GM23338 (cell line): Measurements from ENCODE around the gene POLE. TPM values are rescaled to one million over a fixed set of nuclear protein-coding genes. Genes with fewer than 3 reads are reported as not detected.

Experiments used
- ATAC-seq: fragments of 200-7000 bp; cut with Tn5 transposase; 3 replicates; pipeline ENCODE4 v1.9.1; 2020
- DNase-seq: peaks from one replicate; pipeline ENCODE4 v3.0.0-alpha.2; 2015; ENCODE audit warnings: low spot score
- H2AFZ ChIP-seq: fragments of 200-600 bp; sonication (generic); 2 replicates; pipeline ENCODE4 v1.8.0; 2016; ENCODE audit warnings: antibody characterized with exemption, mild to moderate bottlenecking, moderate library complexity
- H3F3A ChIP-seq: fragments of 200-600 bp; sonication (generic); replicated peaks from 2 replicates; pipeline ENCODE4 v1.8.0; 2017; ENCODE audit warnings: antibody characterized with exemption, mixed run types, low read depth
- H3K27ac ChIP-seq: fragments of 200-600 bp; sonication (generic); 2 replicates; pipeline ENCODE4 v1.6.1; 2016; ENCODE audit warnings: low read depth
- H3K27me3 ChIP-seq: fragments of 200-600 bp; sonication (generic); 2 replicates; pipeline ENCODE4 v1.8.0; 2016; ENCODE audit warnings: mild to moderate bottlenecking, mixed run types, moderate library complexity; ENCODE audit not compliant: insufficient read depth
- H3K36me3 ChIP-seq: fragments of 200-600 bp; sonication (generic); 2 replicates; pipeline ENCODE4 v1.8.0; 2016; ENCODE audit warnings: mild to moderate bottlenecking; ENCODE audit not compliant: insufficient read depth
- H3K4me1 ChIP-seq: fragments of 200-600 bp; sonication (generic); 2 replicates; pipeline ENCODE4 v1.8.0; 2016; ENCODE audit warnings: mild to moderate bottlenecking, moderate library complexity; ENCODE audit not compliant: insufficient read depth
- H3K4me2 ChIP-seq: fragments of 200-600 bp; sonication (generic); 2 replicates; pipeline ENCODE4 v1.7.1; 2017; ENCODE audit warnings: mixed run types
- H3K4me3 ChIP-seq: fragments of 200-600 bp; sonication (generic); 2 replicates; pipeline ENCODE4 v1.6.1; 2016; ENCODE audit warnings: mixed run types
- H3K79me2 ChIP-seq: fragments of 200-600 bp; sonication (generic); replicated peaks from 2 replicates; pipeline ENCODE4 v1.8.0; 2017; ENCODE audit warnings: mild to moderate bottlenecking; ENCODE audit not compliant: insufficient read depth
- H3K9me2 ChIP-seq: fragments of 200-600 bp; sonication (generic); 2 replicates; pipeline ENCODE4 v1.8.0; 2017; ENCODE audit not compliant: insufficient read depth
- H4K20me1 ChIP-seq: fragments of 200-600 bp; sonication (generic); replicated peaks from 2 replicates; pipeline ENCODE4 v1.8.0; 2017; ENCODE audit warnings: mild to moderate bottlenecking; ENCODE audit not compliant: insufficient read depth
- H3K27ac Mint-ChIP-seq: 2 replicates; pipeline ENCODE4 v1.8.0; 2020; ENCODE audit warnings: inconsistent platforms, mild to moderate bottlenecking, moderate library complexity, mixed read lengths
- H3K27me3 Mint-ChIP-seq: 3 replicates; pipeline ENCODE4 v1.8.0; 2022; ENCODE audit warnings: low read depth, mild to moderate bottlenecking, moderate library complexity, mixed read lengths, inconsistent platforms; ENCODE audit not compliant: insufficient read depth, poor library complexity
- H3K36me3 Mint-ChIP-seq: 3 replicates; pipeline ENCODE4 v1.8.0; 2021; ENCODE audit warnings: low read depth, mild to moderate bottlenecking, inconsistent platforms, moderate library complexity, mixed read lengths
- H3K4me1 Mint-ChIP-seq: 3 replicates; pipeline ENCODE4 v1.8.0; 2020; ENCODE audit warnings: mild to moderate bottlenecking, inconsistent platforms, mixed read lengths
- H3K4me3 Mint-ChIP-seq: 3 replicates; pipeline ENCODE4 v1.8.0; 2021; ENCODE audit warnings: moderate library complexity, mild to moderate bottlenecking, inconsistent platforms, mixed read lengths
- H3K9me3 Mint-ChIP-seq: 3 replicates; pipeline ENCODE4 v1.8.0; 2020; ENCODE audit warnings: moderate library complexity, mild to moderate bottlenecking, inconsistent platforms, mixed read lengths
- EZH2 ChIP-seq: fragments of 200-600 bp; sonication (generic); IDR thresholded peaks from one replicate; pipeline ENCODE4 v1.8.0; 2017; ENCODE audit warnings: antibody characterized with exemption, mild to moderate bottlenecking, low read depth; ENCODE audit not compliant: unreplicated experiment
- ZNF331 ChIP-seq: fragments of 250-450 bp; sonication (Bioruptor Pico); IDR thresholded peaks from 2 replicates; pipeline ENCODE4 v1.5.0; 2020; ENCODE audit warnings: low read depth, mild to moderate bottlenecking, moderate library complexity
- polyA plus RNA-seq: library from polyadenylated mRNA; unstranded; fragments of >200 nt; fragmentation: Nextera tagmentation; extraction: Ambion mirVana; gene quantifications from 2 replicates; pipeline ENCODE4 v1.2.1, GENCODE V29; 2016
- total RNA-seq: library from RNA; depleted of rRNA; stranded (reverse); fragments of >200 nt; shearing (Covaris generic); gene quantifications from 2 replicates; pipeline ENCODE4 v1.2.3, GENCODE V29; 2014
- TF ChIP-seq, protein P1 (sequence below): fragments of 250-450 bp; sonication (Bioruptor Pico); IDR thresholded peaks from 2 replicates; pipeline ENCODE4 v1.5.0; 2020; ENCODE audit warnings: mild to moderate bottlenecking, moderate library complexity
- TF ChIP-seq, protein P2 (sequence below), 2 experiments: fragments of 200-600 bp in 1 of 2; sonication (generic) in 1 of 2; conservative IDR thresholded peaks; 2 replicates each; pipeline versions ENCODE4 v1.5.1 to v1.6.1; 2016 to 2017; ENCODE audit warnings: antibody characterized with exemption in 2 of 2, low read depth in 2 of 2, mild to moderate bottlenecking in 2 of 2, moderate library complexity in 1 of 2

POLE gene
- total and polyA plus RNA-seq, 2 experiments from 2014 or later, result 33.6 to 125 TPM

DNA sequence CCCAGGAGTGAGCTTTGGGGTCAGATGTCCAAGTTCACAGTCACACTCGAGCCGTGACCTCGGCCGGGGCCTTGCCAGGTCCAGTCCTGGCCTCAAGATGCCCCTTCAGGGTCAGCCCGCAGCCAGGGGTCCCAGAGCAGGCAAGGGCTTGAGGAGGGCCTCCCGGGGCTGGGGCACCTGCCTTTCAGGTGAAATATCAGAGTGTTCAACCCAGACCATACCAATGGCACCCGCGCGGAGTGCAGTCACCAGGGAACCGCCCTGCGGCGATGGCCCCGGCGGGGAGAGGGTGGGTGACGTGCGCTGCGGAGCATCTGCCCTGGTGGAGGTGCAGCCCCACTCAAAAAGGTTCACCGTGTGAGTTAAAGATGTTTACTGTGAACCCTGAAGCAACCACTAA is 93.6 kb downstream of the POLE start:
- Mint-ChIP-seq H3K27me3 (peaks cover 80% of the 10 kb centered on the region), H3K27ac (no peak overlapping the region), H3K4me1 (peaks cover 6% of the 10 kb centered on the region; the same call in 2 of the 3 replicates), H3K36me3 (no peaks in the 10 kb centered on the region; the same call in 2 of the 3 replicates), H3K4me3 (no peak overlapping the region), H3K9me3 (peaks cover 12% of the 10 kb centered on the region)
- no peak for TF ChIP-seq ZNF331 (CRISPR knock-in tag)
- TF ChIP-seq, protein P1, sequence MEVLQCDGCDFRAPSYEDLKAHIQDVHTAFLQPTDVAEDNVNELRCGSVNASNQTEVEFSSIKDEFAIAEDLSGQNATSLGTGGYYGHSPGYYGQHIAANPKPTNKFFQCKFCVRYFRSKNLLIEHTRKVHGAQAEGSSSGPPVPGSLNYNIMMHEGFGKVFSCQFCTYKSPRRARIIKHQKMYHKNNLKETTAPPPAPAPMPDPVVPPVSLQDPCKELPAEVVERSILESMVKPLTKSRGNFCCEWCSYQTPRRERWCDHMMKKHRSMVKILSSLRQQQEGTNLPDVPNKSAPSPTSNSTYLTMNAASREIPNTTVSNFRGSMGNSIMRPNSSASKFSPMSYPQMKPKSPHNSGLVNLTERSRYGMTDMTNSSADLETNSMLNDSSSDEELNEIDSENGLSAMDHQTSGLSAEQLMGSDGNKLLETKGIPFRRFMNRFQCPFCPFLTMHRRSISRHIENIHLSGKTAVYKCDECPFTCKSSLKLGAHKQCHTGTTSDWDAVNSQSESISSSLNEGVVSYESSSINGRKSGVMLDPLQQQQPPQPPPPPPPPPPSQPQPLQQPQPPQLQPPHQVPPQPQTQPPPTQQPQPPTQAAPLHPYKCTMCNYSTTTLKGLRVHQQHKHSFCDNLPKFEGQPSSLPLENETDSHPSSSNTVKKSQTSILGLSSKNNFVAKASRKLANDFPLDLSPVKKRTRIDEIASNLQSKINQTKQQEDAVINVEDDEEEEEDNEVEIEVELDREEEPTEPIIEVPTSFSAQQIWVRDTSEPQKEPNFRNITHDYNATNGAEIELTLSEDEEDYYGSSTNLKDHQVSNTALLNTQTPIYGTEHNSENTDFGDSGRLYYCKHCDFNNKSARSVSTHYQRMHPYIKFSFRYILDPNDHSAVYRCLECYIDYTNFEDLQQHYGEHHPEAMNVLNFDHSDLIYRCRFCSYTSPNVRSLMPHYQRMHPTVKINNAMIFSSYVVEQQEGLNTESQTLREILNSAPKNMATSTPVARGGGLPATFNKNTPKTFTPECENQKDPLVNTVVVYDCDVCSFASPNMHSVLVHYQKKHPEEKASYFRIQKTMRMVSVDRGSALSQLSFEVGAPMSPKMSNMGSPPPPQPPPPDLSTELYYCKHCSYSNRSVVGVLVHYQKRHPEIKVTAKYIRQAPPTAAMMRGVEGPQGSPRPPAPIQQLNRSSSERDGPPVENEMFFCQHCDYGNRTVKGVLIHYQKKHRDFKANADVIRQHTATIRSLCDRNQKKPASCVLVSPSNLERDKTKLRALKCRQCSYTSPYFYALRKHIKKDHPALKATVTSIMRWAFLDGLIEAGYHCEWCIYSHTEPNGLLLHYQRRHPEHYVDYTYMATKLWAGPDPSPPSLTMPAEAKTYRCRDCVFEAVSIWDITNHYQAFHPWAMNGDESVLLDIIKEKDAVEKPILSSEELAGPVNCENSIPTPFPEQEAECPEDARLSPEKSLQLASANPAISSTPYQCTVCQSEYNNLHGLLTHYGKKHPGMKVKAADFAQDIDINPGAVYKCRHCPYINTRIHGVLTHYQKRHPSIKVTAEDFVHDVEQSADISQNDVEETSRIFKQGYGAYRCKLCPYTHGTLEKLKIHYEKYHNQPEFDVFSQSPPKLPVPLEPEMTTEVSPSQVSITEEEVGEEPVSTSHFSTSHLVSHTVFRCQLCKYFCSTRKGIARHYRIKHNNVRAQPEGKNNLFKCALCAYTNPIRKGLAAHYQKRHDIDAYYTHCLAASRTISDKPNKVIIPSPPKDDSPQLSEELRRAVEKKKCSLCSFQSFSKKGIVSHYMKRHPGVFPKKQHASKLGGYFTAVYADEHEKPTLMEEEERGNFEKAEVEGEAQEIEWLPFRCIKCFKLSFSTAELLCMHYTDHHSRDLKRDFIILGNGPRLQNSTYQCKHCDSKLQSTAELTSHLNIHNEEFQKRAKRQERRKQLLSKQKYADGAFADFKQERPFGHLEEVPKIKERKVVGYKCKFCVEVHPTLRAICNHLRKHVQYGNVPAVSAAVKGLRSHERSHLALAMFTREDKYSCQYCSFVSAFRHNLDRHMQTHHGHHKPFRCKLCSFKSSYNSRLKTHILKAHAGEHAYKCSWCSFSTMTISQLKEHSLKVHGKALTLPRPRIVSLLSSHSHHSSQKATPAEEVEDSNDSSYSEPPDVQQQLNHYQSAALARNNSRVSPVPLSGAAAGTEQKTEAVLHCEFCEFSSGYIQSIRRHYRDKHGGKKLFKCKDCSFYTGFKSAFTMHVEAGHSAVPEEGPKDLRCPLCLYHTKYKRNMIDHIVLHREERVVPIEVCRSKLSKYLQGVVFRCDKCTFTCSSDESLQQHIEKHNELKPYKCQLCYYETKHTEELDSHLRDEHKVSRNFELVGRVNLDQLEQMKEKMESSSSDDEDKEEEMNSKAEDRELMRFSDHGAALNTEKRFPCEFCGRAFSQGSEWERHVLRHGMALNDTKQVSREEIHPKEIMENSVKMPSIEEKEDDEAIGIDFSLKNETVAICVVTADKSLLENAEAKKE, result no peak
- TF ChIP-seq, protein P2, sequence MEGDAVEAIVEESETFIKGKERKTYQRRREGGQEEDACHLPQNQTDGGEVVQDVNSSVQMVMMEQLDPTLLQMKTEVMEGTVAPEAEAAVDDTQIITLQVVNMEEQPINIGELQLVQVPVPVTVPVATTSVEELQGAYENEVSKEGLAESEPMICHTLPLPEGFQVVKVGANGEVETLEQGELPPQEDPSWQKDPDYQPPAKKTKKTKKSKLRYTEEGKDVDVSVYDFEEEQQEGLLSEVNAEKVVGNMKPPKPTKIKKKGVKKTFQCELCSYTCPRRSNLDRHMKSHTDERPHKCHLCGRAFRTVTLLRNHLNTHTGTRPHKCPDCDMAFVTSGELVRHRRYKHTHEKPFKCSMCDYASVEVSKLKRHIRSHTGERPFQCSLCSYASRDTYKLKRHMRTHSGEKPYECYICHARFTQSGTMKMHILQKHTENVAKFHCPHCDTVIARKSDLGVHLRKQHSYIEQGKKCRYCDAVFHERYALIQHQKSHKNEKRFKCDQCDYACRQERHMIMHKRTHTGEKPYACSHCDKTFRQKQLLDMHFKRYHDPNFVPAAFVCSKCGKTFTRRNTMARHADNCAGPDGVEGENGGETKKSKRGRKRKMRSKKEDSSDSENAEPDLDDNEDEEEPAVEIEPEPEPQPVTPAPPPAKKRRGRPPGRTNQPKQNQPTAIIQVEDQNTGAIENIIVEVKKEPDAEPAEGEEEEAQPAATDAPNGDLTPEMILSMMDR (conservative IDR thresholded peaks at IDR 0.05; ENCODE audit: low read depth in 2 of 2), result no peak
- no peak for ATAC-seq
- Histone ChIP-seq H3K4me3 (no peak overlapping the region), H3K27ac (no peak overlapping the region), H3K4me2 (no peak overlapping the region), H4K20me1 (no peaks in the 10 kb centered on the region), H3K36me3 (no peaks in the 10 kb centered on the region), H3K79me2 (no peaks in the 10 kb centered on the region), H2AFZ (no peak overlapping the region), H3F3A (peaks cover 11% of the 10 kb centered on the region), H3K27me3 (peaks cover 86% of the 10 kb centered on the region), H3K9me2 (no peaks in the 10 kb centered on the region), H3K4me1 (no peaks in the 10 kb centered on the region)
- no peak for DNase-seq

DNA sequence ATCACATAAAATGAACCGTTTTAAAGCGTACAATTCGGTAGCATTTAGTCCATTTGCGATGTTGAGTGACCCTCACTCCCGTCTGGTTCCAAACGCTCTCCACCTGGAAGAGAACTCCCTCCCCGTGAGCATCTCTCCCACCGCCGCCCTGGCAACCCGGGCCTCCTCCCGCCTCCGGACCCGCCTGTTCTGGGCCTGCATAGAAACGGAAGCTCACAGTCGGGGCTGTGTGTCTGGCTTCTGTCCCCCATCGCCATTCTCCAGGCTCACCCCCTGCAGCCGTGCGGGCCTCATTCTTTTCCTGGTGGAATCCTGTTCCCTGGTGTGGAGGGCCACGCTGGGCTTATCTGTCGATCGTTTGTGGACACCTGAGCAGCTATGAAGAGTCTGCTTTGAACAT is 94.1 kb downstream of the POLE start:
- peaks cover 90% of the 10 kb centered on the region for H3K27me3 ChIP-seq
- no peak overlapping the region for H3K4me3 Mint-ChIP-seq
- H3F3A ChIP-seq, result peaks cover 10% of the 10 kb centered on the region
- no peaks in the 10 kb centered on the region for H3K4me1 ChIP-seq
- no peaks in the 10 kb centered on the region; the same call in 2 of the 3 replicates for H3K36me3 Mint-ChIP-seq
- H3K4me2 ChIP-seq, result no peak overlapping the region
- peaks cover 12% of the 10 kb centered on the region for H3K9me3 Mint-ChIP-seq
- H2AFZ ChIP-seq, result no peak overlapping the region
- H4K20me1 ChIP-seq, result no peaks in the 10 kb centered on the region
- DNase-seq, result no peak
- no peak for ATAC-seq
- no peaks in the 10 kb centered on the region for H3K79me2 ChIP-seq
- no peak overlapping the region for H3K27ac Mint-ChIP-seq
- no peak overlapping the region for H3K27ac ChIP-seq
- H3K27me3 Mint-ChIP-seq, result peaks cover 83% of the 10 kb centered on the region
- H3K36me3 ChIP-seq, result no peaks in the 10 kb centered on the region
- no peaks in the 10 kb centered on the region for H3K9me2 ChIP-seq
- peaks cover 6% of the 10 kb centered on the region; the same call in 2 of the 3 replicates for H3K4me1 Mint-ChIP-seq
- H3K4me3 ChIP-seq, result no peak overlapping the region
- no peak for TF ChIP-seq EZH2
- TF ChIP-seq, protein P1, result no peak
